ENCODE measurements around the gene ZBTB7C. TPM values are rescaled to one million over a fixed set of nuclear protein-coding genes. Genes with fewer than 3 reads are reported as not detected.

ZBTB7C gene
- total RNA-seq, 2 experiments from 2014 or later, result not detected

GRCh38 chr18:48296581-48296980, 112.6 kb downstream of the ZBTB7C start:
- intact Hi-C loops (cut with micrococcal nuclease), result no loop called here
- DNase-seq, result no peak
- CTCF ChIA-PET, result no interaction called here
- POLR2A ChIA-PET, result no interaction called here
- H3K4me3 Mint-ChIP-seq, result no peak overlapping the region
- no peak for TF ChIP-seq CTCF (IDR thresholded peaks at IDR 0.05)
- no peak overlapping the region for H3K27ac Mint-ChIP-seq
- peaks cover 5% of the 10 kb centered on the region for H3K4me1 Mint-ChIP-seq (ENCODE audit: low read depth)
- no peaks in the 10 kb centered on the region for H3K9me3 Mint-ChIP-seq
- no peaks in the 10 kb centered on the region for H3K36me3 Mint-ChIP-seq (ENCODE audit: low read depth)
- ATAC-seq, result no peak
- no peaks in the 10 kb centered on the region for H3K27me3 Mint-ChIP-seq

GRCh38 chr18:48295586-48296311, 113.4 kb downstream of the ZBTB7C start:
- H3K4me3 Mint-ChIP-seq, result no peak overlapping the region
- intact Hi-C loops (cut with micrococcal nuclease), result no loop called here
- H3K36me3 Mint-ChIP-seq (ENCODE audit: low read depth), result no peaks in the 10 kb centered on the region
- peaks cover 5% of the 10 kb centered on the region for H3K4me1 Mint-ChIP-seq (ENCODE audit: low read depth)
- ChIA-PET CTCF (no interaction called here), POLR2A (no interaction called here)
- no peak overlapping the region for H3K27ac Mint-ChIP-seq
- no peaks in the 10 kb centered on the region for H3K27me3 Mint-ChIP-seq
- H3K9me3 Mint-ChIP-seq, result no peaks in the 10 kb centered on the region
- no peak for TF ChIP-seq CTCF (IDR thresholded peaks at IDR 0.05)
- DNase-seq (no peak), ATAC-seq (no peak)

GRCh38 chr18:48294899-48295585, 114.1 kb downstream of the ZBTB7C start:
- ATAC-seq (no peak), DNase-seq (no peak)
- Mint-ChIP-seq H3K36me3 (ENCODE audit: low read depth) (no peaks in the 10 kb centered on the region), H3K27ac (no peak overlapping the region), H3K4me3 (no peak overlapping the region), H3K27me3 (no peaks in the 10 kb centered on the region), H3K9me3 (no peaks in the 10 kb centered on the region), H3K4me1 (ENCODE audit: low read depth) (no peaks in the 10 kb centered on the region)
- TF ChIP-seq CTCF (IDR thresholded peaks at IDR 0.05), result no peak
- CTCF ChIA-PET, result no interaction called here
- intact Hi-C loops (cut with micrococcal nuclease), result no loop called here
- POLR2A ChIA-PET, result no interaction called here

GRCh38 chr18:48293954-48294898, 115.0 kb downstream of the ZBTB7C start:
- intact Hi-C loops (cut with micrococcal nuclease), result no loop called here
- CTCF ChIA-PET, result no interaction called here
- Mint-ChIP-seq H3K4me3 (no peak overlapping the region), H3K4me1 (ENCODE audit: low read depth) (no peaks in the 10 kb centered on the region), H3K36me3 (ENCODE audit: low read depth) (no peaks in the 10 kb centered on the region), H3K27ac (no peak overlapping the region), H3K27me3 (no peaks in the 10 kb centered on the region), H3K9me3 (no peaks in the 10 kb centered on the region)
- TF ChIP-seq CTCF (IDR thresholded peaks at IDR 0.05), result no peak
- DNase-seq, result no peak
- POLR2A ChIA-PET, result no interaction called here
- no peak for ATAC-seq

All from activated CD8-positive, alpha-beta T cell treated with anti-CD3 and anti-CD28 coated beads for 36 hours (primary cell).